ENCODE measurements around the gene SS18.

The SS18 gene

GRCh38 chr18:26051843-26052242 lies 38.6 kb downstream of the SS18 start:
- TF ChIP-seq CTCF (IDR thresholded peaks at IDR 0.05; ENCODE audit: borderline replicate concordance, insufficient read depth, low read depth, low read length) = no peak
- H3K4me3 ChIP-seq (ENCODE audit: low read depth, low read length) = no peak overlapping the region

- H3K4me3 ChIP-seq (ENCODE audit: low read depth, low read length) = no peak overlapping the region
- TF ChIP-seq CTCF (IDR thresholded peaks at IDR 0.05; ENCODE audit: borderline replicate concordance, insufficient read depth, low read depth, low read length) = no peak
Observed at GRCh38 chr18:26046419-26047077, 43.9 kb downstream of the SS18 start.

GRCh38 chr18:26044807-26045206 lies 45.6 kb downstream of the SS18 start:
- no peak overlapping the region for H3K4me3 ChIP-seq (ENCODE audit: low read depth, low read length)
- TF ChIP-seq CTCF (IDR thresholded peaks at IDR 0.05; ENCODE audit: borderline replicate concordance, insufficient read depth, low read depth, low read length) = no peak

- H3K4me3 ChIP-seq (ENCODE audit: low read depth, low read length) = no peak overlapping the region
- no peak for TF ChIP-seq CTCF (IDR thresholded peaks at IDR 0.05; ENCODE audit: borderline replicate concordance, insufficient read depth, low read depth, low read length)
Observed at GRCh38 chr18:26040051-26040656, 50.3 kb downstream of the SS18 start.

- H3K4me3 ChIP-seq (ENCODE audit: low read depth, low read length) = no peak overlapping the region
- TF ChIP-seq CTCF (IDR thresholded peaks at IDR 0.05; ENCODE audit: borderline replicate concordance, insufficient read depth, low read depth, low read length) = no peak
Observed at GRCh38 chr18:26039203-26039602, 51.2 kb downstream of the SS18 start.

GRCh38 chr18:26036635-26037034 lies 53.8 kb downstream of the SS18 start:
- no peak for TF ChIP-seq CTCF (IDR thresholded peaks at IDR 0.05; ENCODE audit: borderline replicate concordance, insufficient read depth, low read depth, low read length)
- H3K4me3 ChIP-seq (ENCODE audit: low read depth, low read length) = no peak overlapping the region

- no peak overlapping the region for H3K4me3 ChIP-seq (ENCODE audit: low read depth, low read length)
- TF ChIP-seq CTCF (IDR thresholded peaks at IDR 0.05; ENCODE audit: borderline replicate concordance, insufficient read depth, low read depth, low read length) = no peak
Observed at GRCh38 chr18:26034850-26035497, 55.4 kb downstream of the SS18 start.
